Muscle of back (tissue), 11 donors: Measurements from ENCODE around the gene MKRN2OS. TPM values are rescaled to one million over a fixed set of nuclear protein-coding genes. Genes with fewer than 3 reads are reported as not detected.
"Not testable (repeated sequence)": the region's sequence is repeated elsewhere in the genome, so short reads cannot be mapped to it uniquely, and the experiment has no call there.

Experiments
- DNase-seq, 3 donors: peaks; one replicate each; pipeline versions ENCODE4 v3.0.0 to v3.0.0-alpha.2; 2013
- polyA plus RNA-seq, 10 donors: library from polyadenylated mRNA; unstranded; fragments of 120-200 nt; gene quantifications; one replicate each; pipeline ENCODE4 v1.2.1, GENCODE V29; 2013; ENCODE audit not compliant: insufficient read length in 10 of 10

Gene MKRN2OS
- polyA plus RNA-seq, 10 donors: 0.20 to 1.2 (median 0.49) TPM

- no peak for DNase-seq
Observed at GRCh38 chr3:12562451-12562850, 17.2 kb upstream of the MKRN2OS start.

GRCh38 chr3:12561397-12561796 is 16.1 kb upstream of the MKRN2OS start:
- DNase-seq: no peak

GRCh38 chr3:12560505-12561190 is 15.3 kb upstream of the MKRN2OS start:
- DNase-seq: no peak

GRCh38 chr3:12559520-12559919 is 14.2 kb upstream of the MKRN2OS start:
- no peak for DNase-seq

DNA sequence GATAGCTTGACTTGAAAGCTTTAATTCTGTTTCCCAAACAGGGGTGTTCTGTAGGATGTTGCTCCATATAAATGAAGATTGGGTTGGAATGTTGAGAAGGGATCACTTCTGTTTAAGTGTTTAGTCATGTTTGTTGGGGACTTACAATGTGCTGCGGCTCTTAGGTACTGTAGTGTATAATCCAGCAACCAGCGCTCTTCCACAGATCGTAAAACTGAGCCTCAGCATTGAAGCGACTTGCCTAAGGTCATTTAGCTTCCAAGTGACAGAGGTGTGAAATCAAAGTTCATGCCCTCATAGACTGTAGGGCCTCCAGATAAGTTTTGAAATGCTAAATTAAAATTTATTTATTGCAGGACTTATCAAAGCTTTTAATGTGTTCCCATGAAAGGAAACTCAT is 13.4 kb upstream of the MKRN2OS start:
- no peak for DNase-seq

GRCh38 chr3:12557473-12558100 is 12.3 kb upstream of the MKRN2OS start:
- DNase-seq: peak in 1 of 3 donors; percentile 15

GRCh38 chr3:12556690-12557472 is 11.6 kb upstream of the MKRN2OS start, which contains the start of gene MKRN2:
Gene MKRN2, plus strand, starts transcription at chr3:12557087. Its CDS starts 64 bp downstream, at chr3:12557151.
- DNase-seq: peak; percentile 88 to 97 (median 93)

- no peak for DNase-seq
Observed at GRCh38 chr3:12556314-12556689, 11.0 kb upstream of the MKRN2OS start.

DNA sequence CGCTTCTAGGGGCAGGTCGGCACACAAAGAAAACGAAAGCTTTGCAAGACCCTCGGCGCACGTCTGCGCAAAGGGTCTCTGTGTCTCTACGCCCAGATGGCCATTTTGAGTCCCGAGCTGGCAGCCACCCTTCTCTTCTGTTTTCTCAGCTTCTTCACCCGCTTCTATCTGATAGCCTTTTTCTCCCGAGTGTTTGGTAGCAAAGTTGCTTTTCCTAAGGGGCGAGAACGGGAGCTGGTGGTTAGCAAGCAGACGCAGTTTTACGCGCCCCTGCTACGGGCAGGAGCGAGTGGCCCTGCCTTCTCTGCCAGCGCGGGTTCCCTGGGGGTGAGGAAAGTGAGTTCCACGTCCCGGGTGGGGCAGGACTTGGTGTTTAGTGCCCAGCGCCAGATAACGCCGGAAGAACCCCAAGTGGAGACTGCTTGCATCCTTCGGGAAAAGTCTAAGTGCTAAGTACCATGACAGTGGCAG is 8.7 kb upstream of the MKRN2OS start:
- DNase-seq: peak; percentile 24 to 68 (median 27)

- DNase-seq: no peak
Observed at GRCh38 chr3:12549971-12550760, 4.9 kb upstream of the MKRN2OS start.

DNA sequence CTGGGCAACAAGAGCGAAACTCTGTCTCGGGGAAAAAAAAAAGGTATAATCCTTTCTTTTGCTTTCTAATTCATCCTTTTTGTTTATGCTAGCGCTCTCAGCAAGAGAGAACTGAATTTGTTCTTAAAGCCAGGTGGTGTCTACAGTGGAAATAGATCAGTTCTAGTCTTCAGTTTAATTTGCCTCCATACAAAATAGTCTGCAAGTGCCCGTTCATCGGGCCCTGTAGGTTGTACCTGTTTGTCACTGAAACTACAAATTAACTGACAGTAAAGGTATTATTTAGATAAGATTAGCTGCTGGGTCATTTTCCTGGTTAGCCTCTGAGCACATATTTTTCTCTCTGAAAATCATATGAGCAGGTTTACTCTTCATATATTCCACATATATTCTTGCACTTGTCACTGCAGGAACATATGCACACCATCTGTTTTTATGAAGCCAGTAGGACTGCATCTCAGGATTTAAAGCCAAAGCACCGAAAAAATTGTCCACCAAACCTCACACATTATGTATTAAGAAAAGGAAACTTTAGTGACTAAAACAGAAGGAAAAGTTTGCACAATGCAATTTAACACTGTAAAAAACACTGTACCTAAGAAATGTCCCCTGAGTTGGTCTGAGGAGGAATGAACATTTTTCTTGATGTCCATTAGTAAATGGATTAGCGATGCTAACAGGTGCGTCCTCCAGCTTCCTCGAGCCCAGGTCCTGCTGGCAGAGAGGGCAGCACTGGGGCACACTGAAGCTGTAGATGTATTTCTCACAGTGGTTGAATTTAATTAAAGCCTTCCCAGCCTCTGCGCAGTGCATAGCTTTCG is 437 bp downstream of the MKRN2OS start:
- DNase-seq: no peak

GRCh38 chr3:12543497-12543896 is 1.8 kb downstream of the MKRN2OS start:
- not testable (repeated sequence) for DNase-seq

GRCh38 chr3:12541625-12542024 is 3.7 kb downstream of the MKRN2OS start:
- no peak for DNase-seq

DNA sequence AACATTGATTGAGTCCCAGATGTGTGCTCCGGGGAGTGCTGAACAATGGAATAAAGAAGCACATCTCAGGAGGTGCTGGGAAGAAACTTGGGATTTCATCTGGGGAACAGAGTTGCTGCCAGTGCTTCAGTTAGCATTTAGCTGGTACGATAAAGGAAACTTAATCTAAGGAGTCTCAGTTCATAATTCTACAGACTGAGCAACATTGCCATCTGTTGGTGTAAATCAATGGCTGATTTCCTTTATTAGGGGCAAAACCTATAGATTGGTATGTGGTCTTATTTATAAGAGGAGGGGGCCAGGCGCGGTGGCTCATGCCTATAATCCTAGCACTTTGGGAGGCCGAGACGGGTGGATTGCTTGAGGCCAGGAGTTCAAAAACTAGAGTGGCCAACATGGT is 8.9 kb downstream of the MKRN2OS start:
- no peak for DNase-seq

DNA sequence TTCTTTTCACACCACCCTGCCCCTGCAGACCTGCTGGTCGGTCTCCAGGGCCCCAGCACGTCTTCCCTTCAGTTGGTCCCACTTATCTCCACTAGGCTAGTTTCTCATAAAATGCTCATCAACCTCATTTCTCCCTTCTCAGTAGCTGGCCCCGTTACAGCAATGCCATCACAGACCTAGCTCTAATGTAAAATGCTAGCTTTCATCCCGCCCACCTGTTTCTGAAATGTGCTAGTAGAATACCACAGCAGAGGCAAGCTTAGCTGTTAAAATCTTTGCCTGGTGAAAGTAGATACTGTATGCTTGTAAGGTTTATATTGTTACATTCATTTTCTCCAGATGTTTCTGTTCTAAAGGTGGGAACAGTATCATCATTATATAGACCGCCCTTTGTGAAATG is 13.1 kb downstream of the MKRN2OS start:
- DNase-seq: no peak

DNA sequence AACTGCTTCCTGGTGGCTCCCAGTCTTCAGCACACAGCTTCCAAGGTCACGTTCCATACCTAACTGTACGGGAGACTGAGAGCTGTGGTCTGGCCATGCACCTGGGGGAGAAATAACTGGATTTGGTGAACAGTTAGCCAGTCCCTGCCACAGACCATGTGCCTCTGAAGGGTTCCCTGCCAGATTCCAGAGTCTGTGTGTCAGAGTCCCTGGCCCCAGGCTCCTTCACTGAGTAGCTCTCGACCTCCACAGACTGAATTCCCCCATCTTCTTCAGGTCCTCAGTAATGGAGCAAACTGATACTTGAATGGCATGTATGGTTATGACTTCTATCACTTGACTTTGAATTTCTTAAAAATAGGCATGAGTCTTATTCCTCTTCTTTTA is 17.5 kb downstream of the MKRN2OS start:
- DNase-seq: no peak

- DNase-seq: no peak
Observed at GRCh38 chr3:12522721-12523120, 22.6 kb downstream of the MKRN2OS start.

DNA sequence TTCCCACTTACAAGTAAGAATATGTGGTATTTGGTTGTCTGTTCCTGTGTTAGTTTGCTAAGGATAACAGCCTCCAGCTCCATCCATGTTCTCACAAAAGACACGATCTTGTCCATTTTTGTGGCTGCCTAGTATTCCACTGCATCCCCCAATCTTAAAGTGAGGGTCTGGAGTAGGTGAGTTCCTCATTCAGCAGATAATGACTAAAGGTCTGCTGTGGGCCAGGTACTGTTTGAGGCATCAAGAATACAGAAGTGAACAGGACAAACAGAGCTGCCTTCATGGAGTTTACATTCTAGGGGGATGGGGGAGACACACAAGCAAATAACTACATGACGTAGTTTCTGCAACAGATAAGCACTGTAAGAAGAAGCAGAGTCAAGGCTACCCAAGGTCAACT is 24.3 kb downstream of the MKRN2OS start:
- DNase-seq: no peak

DNA sequence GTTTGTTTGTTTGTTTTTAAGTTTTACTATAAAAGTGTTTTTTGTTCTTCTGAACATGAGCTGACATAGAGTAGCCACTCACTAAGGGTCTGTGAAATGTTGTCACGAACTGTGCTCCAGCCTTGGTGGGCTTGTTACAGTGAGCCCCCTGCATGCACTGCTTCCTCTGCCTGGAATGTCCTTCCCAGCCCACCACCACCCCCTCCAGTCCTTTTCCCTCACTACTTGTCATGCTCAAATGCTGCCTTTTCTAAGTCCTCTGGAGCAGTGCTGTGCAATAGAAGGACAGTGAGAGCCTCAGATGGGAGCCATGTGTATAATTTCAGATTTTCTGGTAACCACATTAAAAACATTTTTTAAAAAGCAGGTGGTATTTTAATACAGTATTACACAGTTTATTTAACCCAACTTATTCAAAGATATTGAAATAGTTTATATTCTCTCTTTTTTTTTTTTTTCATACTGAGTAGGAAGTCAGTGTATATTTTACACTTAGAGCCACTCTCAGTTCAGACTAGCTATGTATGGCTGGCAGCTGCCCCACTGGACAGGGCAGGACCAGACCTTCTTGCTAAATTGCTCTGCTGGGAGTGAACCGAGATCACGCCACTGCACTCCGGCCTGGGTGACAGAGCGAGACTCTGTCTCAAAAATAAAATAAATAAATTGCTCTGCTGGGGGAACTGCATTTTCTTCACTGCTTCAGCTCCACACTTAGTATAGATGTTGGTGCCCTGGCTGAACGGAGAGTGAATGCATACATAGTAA is 26.9 kb downstream of the MKRN2OS start:
- no peak for DNase-seq

GRCh38 chr3:12516873-12517272 is 28.4 kb downstream of the MKRN2OS start:
- no peak for DNase-seq
